GM21381 (cell line): ENCODE data around the gene KAT2A.

Experiments
- ATAC-seq: cut with Tn5 transposase; IDR thresholded peaks from one replicate; pipeline ENCODE4 v1.9.1; 2021; ENCODE audit warnings: mild to moderate bottlenecking, moderate library complexity; ENCODE audit not compliant: unreplicated experiment

KAT2A gene

DNA sequence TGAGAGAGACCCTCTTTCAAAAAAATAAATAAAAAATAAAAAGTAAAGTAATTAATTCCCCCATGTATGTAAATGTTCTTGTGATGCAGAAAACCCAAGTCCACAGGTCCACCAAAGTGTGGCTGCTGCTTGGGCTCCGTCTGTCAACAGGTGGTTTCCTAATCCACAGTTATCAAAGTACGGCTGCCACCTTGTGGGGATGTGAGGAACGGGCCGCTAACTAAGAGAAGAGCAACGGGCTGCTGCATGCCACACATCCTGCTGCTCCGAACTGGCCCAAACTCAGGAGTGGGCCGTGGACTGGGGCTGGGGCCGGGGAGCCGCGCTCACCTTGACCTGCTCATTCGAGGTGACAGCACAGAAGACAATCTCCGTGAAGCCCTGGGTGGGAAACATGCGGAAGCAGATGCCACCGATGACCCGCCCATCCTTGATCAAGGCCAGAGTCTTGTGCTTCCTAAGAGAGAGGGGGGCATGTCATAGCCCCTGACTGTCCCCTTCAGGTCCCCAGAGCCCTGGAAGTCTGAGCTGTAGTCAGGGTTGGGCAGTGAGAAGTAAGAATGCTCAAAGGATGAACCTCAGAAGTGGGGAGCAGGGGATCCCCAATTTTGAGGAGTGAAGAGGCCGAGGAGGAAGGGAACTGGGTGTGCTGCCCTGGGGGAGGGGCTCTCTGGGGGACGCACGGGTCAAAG, 4.3 kb downstream of the KAT2A start:
- no peak for ATAC-seq

DNA sequence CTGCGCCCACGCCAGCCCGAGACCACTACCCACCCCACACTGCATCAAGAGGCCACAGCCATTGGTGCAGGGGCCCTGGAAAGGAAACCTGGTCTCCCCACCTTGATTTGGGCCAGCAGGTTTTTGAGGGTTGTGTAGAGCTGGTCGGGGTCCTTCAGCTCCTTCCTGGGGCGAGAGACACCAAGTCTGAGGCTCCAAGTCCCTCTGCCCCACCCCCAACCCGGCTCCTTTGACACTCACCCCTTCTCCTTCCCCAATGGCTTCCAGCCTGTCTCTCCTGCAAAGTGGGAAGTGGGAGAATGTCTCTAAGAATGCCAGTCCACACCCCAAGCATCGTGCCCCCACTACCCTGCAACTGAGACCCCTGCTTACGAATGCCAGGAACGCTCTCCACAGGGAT, 7.0 kb downstream of the KAT2A start:
- no peak for ATAC-seq

DNA sequence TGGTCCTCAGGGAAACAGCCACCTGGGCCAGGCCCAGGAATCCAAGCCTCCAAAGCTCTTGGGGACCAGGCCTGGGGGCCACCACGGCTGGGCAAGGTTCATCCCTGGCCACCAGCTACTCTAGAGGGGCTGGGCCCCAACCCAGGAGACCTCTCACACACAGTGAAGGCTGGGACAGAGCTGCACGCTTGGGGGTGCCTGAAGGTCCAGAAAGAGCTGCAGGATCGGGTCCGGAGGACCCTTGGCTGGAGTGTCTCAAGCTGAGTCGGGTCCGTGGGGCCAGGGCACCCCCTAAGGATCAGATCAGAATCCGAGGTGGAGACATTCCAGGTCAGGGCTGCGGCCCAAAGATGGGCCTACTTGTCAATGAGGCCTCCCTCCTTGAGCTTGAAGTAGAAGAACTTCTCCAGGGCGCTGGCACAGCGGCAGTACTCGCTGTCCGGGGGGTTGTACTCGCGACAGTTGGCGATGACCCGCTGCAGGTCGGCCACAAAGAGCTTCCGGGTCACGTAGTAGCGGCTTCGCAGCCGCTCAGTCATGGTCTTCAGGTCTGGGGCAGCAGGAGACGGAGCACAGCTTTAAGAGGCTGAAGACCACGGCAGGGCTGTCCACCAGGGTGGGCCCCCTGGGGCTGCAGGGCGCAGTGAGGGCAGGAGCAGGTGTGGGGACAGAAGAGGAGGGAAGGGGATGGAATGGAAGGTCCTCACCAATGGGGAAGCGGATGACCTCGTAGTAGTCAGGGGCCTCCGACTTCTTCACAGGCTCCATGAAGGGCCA, 7.7 kb downstream of the KAT2A start:
- no peak for ATAC-seq

DNA sequence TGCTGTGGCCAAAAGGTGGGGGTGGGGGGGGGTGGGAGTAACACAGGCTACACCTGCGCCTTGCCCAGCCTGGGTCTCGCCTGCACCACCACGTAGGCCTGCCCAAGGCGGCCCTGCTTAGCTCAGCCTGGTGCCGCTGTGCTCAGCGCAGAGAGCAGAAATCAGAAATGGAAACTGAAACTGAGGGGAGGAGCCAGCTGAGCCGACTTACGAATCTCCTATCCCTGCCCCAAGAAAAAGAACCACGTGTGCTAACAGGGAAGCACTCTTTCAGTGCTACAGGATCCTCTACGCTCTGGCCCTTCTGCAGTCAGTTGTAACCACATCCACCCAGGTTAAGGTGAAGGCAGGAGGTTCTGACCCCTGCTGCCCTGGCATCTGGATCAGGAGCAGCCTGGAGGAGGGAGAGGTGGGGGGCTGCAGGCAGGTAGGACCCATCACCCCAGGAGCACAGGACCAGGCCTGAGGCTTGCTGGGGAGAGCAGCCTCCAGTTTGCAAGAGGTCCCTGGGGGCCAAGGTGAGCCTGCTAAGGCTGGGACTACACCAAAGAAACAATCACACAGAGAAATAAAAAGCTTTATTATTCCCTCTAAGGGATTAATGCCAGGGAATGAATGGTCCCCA, 8.5 kb downstream of the KAT2A start, which contains the start of gene DHX58:
Gene DHX58 (minus strand): TSS at position 163 of the 625 bp plus-strand sequence. CDS start 822 bp downstream, outside the sequence.
- peak; percentile 47 for ATAC-seq

DNA sequence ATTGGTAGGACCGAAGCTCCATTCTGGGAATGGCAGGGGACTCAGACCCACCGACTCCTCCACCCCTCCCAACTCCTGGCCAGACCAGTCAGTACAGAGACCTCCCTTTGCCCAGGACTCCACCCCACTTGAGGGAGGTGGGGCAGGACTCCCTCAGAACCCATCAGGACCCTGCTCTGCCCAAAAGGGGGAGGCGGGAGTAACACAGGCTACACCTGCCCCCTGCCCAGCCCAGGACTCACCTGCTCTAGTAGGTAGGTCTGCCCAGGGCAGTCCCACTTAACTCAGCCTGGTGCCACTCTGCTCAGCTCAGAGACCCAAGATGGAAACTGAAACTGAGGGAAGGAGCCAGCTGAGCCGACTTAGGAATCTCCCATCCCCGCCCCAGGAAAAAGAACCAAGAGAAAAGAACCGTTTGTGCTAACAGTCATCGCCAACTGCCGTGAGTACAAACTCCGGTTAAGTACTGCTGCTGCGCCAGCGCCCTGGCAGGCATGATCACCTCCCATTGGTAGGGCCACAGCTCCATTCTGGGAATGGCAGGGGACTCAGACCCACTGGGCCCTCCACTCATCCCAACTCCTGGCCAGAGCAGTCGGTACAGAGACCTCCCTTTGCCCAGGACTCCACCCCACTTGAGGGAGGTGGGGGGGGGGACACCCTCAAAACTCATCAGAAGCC, 9.2 kb downstream of the KAT2A start:
- ATAC-seq = no peak

DNA sequence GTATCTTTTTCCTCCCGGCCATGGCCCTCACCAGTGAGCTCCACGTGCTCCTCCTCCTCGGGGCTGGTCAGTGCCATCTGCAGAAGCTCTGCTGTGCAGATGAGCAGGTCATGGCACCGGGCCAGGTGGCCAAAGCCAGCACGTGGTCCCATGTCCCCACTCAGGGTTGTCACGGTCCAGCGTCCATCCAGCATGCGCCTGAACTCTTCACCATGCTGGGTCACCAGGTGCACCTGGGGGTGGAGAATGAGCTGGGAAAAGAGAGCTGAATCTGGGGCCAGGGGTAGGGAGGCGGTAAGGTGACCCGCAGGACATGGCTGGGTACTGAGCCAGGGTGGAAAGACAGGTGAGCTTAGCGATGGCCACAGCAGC, 9.9 kb downstream of the KAT2A start:
- no peak for ATAC-seq

DNA sequence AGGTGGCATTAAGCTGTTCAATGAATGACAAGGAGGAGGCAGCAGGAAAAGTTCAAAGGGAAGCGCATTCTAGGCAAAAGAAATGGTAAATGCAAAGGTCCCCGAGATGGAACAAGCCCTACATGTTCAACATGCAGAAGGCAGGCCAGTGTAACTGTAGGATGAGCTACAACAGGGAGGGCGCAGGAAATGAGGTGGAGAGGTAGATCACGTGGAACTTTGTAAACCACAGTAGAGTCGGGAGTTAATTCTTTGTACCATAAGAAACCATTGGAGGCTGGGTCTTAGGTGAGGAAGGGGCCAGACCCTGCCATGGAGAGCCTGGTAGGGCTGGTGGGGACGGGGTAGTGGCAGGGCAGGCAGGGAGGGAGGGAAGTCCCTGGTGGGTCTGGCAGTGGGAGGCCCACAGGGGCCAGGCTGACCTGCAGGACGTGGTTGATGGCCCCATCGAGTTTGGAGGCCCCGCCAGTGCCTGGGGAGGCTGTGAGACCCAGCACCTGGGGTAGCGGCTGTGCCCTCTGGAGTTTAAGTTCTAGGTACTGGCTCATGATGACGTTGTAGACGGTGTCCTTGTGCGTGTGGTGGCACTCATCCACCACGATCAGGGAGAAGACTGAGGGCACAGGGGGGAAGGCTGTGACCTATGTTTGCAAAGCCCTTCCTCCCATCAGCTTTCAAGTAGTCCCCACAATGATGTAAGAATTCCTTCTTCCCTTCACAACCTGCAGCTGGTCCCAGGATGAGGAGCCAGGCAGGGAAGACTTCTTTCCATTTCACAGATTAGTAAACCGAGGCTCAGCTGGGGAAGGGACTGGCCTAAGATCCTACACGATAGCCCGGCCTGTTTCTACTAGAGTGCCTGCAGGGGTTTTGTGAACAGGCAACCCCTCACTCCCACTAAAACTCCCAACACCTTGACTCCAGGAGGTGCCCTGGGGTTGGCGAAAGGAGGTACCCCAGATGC, 10.6 kb downstream of the KAT2A start:
- ATAC-seq = no peak

DNA sequence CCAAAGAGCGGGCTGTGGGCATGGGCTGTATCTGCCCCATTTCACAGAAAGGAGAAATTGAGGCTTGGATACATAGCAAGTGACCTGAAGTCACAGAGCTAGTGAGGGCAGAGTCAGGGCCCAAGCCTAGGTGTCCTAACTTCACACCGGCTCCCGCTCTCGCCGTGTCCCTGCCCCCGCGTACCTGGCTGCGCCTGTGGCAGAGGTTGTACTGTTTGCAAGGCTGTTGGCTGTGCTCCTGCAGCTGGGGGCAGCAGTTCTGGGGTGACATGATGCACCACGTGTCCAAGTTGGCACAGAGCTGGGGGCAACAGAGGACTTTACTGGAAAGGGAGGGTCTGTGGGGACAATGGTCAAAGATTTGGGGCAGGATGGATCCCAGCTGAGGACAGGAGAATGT, 12.1 kb downstream of the KAT2A start:
- ATAC-seq = no peak

DNA sequence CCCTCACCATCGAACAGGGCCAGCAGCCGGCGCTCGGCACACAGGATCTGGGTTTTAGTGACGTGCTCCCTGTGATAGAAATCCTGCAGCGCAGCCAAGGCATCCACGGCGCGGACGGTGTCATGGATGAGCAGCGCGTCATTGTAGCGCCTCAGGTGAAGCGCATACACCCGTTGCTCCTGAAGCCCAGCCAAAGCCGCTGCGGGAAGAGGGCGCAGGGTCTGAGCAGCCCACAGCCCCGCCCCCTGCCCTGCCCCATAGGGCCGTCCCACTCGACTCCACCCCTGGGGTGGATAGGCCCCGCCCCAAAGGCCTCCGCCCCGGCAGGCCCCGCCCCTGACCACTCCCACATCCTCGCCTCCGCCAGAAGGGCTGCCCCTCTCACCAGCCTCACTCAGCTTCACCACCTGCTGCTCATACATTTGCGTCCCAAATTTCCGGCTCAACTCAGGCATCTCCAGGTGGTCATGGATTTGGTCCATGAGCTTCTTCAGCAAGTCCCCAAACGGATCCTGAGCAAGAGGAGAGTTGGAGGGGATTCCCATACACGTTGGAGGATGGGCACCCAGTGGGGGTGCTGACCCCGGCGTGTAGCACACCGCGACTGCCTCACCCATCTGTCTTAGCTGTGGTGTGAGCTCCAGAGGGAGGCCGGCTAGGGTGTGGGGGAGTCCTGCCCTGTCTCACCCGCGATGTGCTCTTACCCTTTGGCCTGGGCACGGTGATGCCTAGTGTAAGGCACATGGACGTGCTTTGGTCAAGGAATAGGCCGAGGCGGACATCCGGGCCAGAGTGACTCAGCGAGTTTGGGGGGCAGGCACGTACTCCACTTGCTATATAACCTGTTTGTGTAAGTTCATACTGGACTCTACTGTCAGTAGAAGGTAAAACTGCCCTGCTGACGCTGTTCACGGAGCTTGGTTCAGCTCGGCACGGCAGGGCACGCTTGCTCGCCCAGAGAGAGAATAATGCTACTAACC, 13.3 kb downstream of the KAT2A start:
- peak; percentile 67 for ATAC-seq

DNA sequence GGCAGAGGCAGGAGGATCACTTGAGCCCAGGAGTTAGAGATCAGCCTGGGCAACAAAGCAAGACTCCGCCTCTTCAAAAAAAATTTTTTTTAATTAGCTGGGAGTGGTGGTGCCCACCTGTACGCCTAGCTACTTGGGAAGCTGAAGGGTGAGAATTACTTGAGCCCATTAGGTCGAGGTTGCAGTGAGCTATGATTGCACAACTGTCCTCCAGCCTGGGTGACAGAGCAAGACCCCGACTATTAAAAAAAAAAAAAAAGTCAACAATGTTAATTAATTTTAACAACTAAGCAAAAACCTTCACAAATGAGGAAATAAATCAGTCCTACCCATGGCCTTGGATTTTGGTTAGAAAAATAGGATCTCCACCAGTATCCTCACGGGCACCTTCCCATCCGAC, 14.0 kb downstream of the KAT2A start:
- ATAC-seq = no peak

DNA sequence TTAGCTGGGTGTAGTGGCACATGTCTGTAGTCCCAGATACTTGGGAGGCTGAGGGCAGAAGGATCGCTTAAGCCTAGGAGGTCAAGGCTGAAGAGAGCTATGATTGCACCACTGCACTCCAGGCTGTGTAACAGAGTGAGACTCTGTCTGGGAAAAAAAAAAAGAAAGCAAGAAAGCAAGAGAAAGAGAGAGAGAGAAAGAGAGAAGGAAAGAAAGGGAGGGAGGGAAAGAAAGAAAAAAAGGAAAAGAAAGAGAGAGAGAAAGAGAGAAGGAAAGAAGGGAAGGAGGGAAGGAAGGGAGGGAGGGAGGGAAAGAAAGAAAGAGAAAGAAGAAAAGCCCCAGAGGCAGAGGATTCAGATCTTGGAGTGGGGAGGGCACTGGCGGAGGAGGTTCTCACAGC, 15.2 kb downstream of the KAT2A start:
- ATAC-seq = no peak

DNA sequence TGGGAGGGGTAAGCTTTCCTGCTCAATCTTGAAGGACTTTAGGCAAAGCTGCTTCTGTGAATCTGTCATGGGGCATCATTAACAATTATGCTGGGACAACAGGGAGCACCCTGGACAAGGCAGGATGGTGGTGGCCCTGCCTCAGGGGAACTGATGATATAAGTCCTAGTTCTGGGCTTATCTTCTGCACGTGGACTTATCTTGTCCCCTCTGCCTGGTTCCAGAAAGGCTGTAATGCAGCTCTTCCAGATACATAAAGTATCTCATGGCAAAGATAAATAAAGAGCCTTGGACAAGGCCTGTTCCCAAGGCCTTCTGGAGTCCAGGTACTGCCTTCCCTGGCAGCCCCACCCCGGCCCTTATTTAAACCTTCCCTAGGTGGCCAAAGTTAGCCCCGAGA, 16.9 kb downstream of the KAT2A start:
- ATAC-seq = no peak

DNA sequence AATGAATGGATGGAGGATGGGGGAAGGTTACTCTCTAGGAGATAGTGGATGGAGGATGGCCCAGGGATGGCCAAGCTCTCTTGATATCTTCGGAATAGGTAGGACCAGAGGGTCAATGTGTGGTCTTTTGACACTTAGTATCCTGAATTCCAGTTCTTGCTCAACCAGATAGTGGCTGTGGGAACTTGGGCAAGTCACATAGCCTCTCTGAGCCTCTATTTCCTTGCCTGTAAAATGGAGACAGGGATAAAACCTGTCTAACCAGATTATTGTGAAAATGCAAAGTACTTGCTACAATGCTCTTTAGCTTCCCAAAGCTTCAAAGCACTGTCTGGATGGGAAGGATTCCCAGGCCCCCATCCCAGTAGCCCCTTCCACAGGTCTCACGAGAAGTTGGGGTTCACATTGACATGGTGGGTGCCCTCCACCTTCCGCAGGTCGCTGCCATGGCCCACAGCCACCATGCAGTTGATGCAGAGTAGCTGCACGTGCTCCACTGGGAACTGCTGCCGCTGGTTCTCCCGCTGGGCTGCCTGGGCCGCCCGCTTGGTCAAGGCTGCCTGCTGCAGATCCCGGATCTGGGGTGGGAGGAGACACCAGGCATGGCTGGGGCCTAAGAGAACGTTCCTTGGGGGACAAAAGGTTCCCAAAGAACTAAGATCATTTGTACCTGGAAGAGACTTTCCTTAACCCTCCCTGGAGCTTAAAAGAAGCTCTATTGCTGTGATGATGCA, 17.8 kb downstream of the KAT2A start:
- ATAC-seq = no peak

DNA sequence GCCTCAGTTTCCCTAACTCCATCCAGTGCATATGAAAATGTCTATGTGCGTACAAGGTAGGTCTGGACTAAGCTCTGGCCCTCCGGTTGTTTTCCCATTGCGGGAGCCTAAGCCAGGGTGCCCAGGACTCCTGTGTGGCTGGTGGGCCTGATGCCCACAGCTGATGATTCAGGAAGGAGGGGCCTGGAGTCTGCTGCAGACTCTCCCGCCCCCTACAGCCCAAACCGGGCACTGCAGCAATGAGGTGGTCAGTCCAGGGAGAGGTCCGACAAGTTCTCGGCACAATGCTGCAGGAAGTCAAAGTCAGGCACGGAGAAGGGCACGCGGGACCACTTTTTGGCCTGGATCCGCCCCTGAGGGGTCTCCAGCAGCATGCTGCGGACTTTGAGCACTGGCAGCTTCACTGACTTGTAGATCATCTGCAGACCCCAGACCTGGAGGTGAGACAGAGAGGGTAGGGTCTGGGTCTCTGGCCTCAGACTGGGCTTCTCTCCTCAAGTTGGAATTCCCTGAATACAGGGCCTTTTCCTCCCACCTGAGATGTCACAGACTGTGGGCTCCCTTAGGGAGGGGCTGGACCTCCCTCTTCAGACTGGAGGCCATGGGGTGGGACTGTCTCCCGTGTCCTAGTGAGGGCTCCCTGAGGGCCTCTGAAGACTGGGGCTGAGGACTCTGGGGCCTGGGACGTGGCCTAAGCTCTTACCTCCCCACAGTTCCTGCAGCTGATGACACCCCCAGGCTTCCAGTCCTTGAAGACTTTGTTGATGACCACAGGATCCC, 19.5 kb downstream of the KAT2A start:
- ATAC-seq = no peak

DNA sequence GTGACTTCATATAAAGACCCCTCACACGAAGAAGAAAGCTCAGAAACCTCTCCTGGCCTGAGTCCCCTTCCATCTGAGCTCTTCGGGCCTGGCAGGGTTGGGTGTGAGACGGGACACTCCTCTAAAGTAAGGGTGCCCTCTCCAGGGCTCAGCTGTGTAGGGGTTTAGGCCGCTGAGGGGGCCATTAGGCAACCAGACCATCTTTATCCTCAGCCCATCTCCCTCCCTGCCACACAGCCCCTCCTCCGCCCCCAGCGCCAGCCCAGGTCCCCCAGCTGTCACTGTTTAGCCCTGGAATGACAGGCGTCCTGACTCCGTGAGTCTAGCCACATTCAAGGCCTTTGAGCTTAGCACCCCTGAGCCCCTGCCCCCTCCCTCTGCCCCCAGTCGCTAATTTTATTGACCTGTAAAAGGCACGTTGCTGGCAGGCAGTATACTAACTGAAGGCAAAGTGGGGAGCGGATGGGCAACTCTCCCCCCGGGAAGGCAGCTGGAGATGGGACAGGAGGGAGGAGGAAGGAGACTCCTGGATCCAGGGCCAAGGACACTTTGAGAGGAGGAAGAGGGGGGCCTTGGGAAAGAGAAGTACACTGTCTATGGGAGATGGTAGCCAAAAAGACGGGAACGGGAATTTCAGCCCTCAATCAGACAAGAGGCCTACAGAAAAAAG, 22.3 kb downstream of the KAT2A start:
- no peak for ATAC-seq

DNA sequence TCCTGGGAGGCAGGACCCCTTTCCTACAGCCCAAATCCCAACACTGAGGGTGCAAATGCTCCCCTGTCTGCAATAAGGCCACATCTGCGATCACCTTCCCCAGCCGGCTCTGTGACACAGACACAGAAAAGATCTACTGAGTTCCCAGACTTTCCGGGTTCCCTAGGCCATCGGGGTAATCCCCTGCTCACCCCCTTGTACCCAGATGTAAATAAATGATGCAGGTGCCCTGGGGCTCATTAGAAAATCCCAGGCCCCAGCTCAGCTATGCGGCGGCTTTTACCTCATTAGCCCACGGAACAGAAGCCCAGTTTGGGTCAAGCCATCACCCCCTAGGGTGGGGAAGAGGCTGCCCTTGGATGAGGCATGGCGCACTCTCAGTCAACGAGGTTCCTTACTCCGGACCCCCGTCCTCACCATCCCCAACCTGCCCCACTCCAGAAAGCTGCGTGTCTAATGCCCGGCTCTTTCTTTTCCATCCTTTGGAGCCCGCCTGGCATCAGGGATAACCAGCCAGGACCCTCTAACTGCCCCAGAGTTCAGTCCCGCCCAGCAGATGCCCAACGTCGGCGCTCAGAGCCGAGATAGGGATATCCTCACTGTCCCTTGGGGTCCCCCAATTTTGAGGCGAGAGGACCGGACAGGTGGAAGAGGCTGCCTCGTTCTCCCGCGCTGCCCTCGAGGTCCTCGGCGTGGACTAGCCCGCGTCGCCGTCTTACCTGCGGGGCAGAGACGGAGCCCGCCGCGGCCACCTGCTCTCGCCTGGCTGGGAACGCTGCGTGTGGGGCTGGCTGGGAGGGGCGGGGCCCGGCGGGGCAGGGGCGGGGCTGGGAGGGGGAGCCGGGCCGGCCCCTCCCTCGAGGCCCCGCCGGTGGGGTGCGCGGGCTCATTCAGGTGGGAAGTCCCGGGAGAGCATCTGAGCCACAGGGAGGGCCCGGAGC, 23.2 kb downstream of the KAT2A start, which contains the start of gene ZNF385C:
Gene ZNF385C (minus strand): TSS at position 783 of the 941 bp plus-strand sequence. CDS start 35,417 bp downstream, outside the sequence.
- ATAC-seq = no peak
